ENCODE results near the gene PSMD2.

The PSMD2 gene

GRCh38 chr3:184282941-184283340, 16.1 kb upstream of the PSMD2 start:
- no peak for DNase-seq

- DNase-seq, result no peak
These were observed 15.4 kb upstream of the PSMD2 start for GRCh38 chr3:184283681-184284080.

GRCh38 chr3:184284696-184285095, 14.3 kb upstream of the PSMD2 start:
- DNase-seq, result peak; percentile 93

- DNase-seq, result peak; percentile 76
These were observed 9.6 kb upstream of the PSMD2 start for GRCh38 chr3:184289426-184289938.

- DNase-seq, result no peak
These were observed 8.7 kb upstream of the PSMD2 start for GRCh38 chr3:184290331-184290730.

GRCh38 chr3:184291044-184291737, 7.8 kb upstream of the PSMD2 start:
- DNase-seq, result no peak

GRCh38 chr3:184291738-184292445, 7.1 kb upstream of the PSMD2 start:
- DNase-seq, result no peak

GRCh38 chr3:184295771-184296170, 3.3 kb upstream of the PSMD2 start:
- DNase-seq, result no peak

- no peak for DNase-seq
These were observed 2.4 kb upstream of the PSMD2 start for GRCh38 chr3:184296616-184297015.

- peak; percentile 43 for DNase-seq
These were observed 692 bp downstream of the PSMD2 start for GRCh38 chr3:184299488-184300377.

- DNase-seq, result no peak
These were observed 1.3 kb downstream of the PSMD2 start for GRCh38 chr3:184300378-184300720.

- DNase-seq, result no peak
These were observed 6.5 kb downstream of the PSMD2 start for GRCh38 chr3:184305577-184305976.

- DNase-seq, result no peak
These were observed 7.4 kb downstream of the PSMD2 start for GRCh38 chr3:184306341-184306972.

- no peak for DNase-seq
These were observed 8.9 kb downstream of the PSMD2 start for GRCh38 chr3:184307915-184308314.

- no peak for DNase-seq
These were observed 9.7 kb downstream of the PSMD2 start for GRCh38 chr3:184308744-184309143.

GRCh38 chr3:184311633-184312032, 12.6 kb downstream of the PSMD2 start:
- no peak for DNase-seq

- DNase-seq, result peak; percentile 96
These were observed 15.3 kb downstream of the PSMD2 start, which contains the start of gene EIF4G1 for GRCh38 chr3:184314363-184314699. Gene EIF4G1 (plus strand): TSS chr3:184314606. CDS start chr3:184315797, 1,191 bp downstream.

GRCh38 chr3:184314700-184315542, 15.9 kb downstream of the PSMD2 start:
- peak; percentile 34 for DNase-seq

- DNase-seq, result no peak
These were observed 16.5 kb downstream of the PSMD2 start for GRCh38 chr3:184315543-184315867.

GRCh38 chr3:184315871-184316661, 17.0 kb downstream of the PSMD2 start:
- no peak for DNase-seq

- DNase-seq, result no peak
These were observed 17.8 kb downstream of the PSMD2 start for GRCh38 chr3:184316792-184317191.
